ENCODE data around the gene SMU1. TPM values are rescaled to one million over a fixed set of nuclear protein-coding genes. Genes with fewer than 3 reads are reported as not detected.

The SMU1 gene
- total RNA-seq, 1 experiment from 2014 or later: 30.3 TPM

GRCh38 chr9:33068991-33069390 lies 7.5 kb downstream of the SMU1 start:
- H3K9me3 ChIP-seq (ENCODE audit: control insufficient read depth, insufficient read depth, low read depth, low read length): no peaks in the 10 kb centered on the region
- CTCF ChIA-PET: no interaction called here
- in situ Hi-C loops (cut with HindIII; ENCODE audit: low pct_unique_long_range_greater_than_20kb, low sequenced_read_pairs) (no loop called here), intact Hi-C loops (cut with micrococcal nuclease; ENCODE audit: unreplicated experiment) (no loop called here)
- H3K27ac ChIP-seq (ENCODE audit: low read length): no peak overlapping the region
- DNase-seq (ENCODE audit: low read depth, low spot score): no peak
- no peak for TF ChIP-seq TCF7L2 (IDR thresholded peaks at IDR 0.05; ENCODE audit: low read depth, low read length)
- TF ChIP-seq REST (IDR thresholded peaks at IDR 0.05; ENCODE audit: insufficient read depth in 1 of 2, low read depth in 2 of 2, low read length in 1 of 2): no peak
- TF ChIP-seq SIN3A (IDR thresholded peaks at IDR 0.05; ENCODE audit: borderline replicate concordance, insufficient read depth, low read depth, low read length): no peak
- no peaks in the 10 kb centered on the region for H3K27me3 ChIP-seq (ENCODE audit: control insufficient read depth, insufficient read depth, low read length)
- no peak for ATAC-seq
- no peak overlapping the region for H3K4me3 ChIP-seq (ENCODE audit: low read depth in 2 of 2, low read length in 2 of 2)
- H3K4me1 ChIP-seq (ENCODE audit: control insufficient read depth, insufficient read depth, low read length): no peaks in the 10 kb centered on the region
- TSS peak; percentile 27 for BruUV-seq (replicated peaks)
- POLR2A ChIA-PET: no interaction called here
- H3K36me3 ChIP-seq (ENCODE audit: control insufficient read depth, insufficient read depth, low read length): peaks cover 35% of the 10 kb centered on the region

GRCh38 chr9:33065157-33066076 lies 11.1 kb downstream of the SMU1 start:
- in situ Hi-C loops (cut with HindIII; ENCODE audit: low pct_unique_long_range_greater_than_20kb, low sequenced_read_pairs) (no loop called here), intact Hi-C loops (cut with micrococcal nuclease; ENCODE audit: unreplicated experiment) (no loop called here)
- POLR2A ChIA-PET: no interaction called here
- ATAC-seq: no peak
- CTCF ChIA-PET: no interaction called here
- Histone ChIP-seq H3K36me3 (ENCODE audit: control insufficient read depth, insufficient read depth, low read length) (peaks cover 46% of the 10 kb centered on the region), H3K27me3 (ENCODE audit: control insufficient read depth, insufficient read depth, low read length) (no peaks in the 10 kb centered on the region), H3K27ac (ENCODE audit: low read length) (no peak overlapping the region), H3K9me3 (ENCODE audit: control insufficient read depth, insufficient read depth, low read depth, low read length) (no peaks in the 10 kb centered on the region), H3K4me1 (ENCODE audit: control insufficient read depth, insufficient read depth, low read length) (no peaks in the 10 kb centered on the region), H3K4me3 (ENCODE audit: low read depth in 2 of 2, low read length in 2 of 2) (no peak overlapping the region)
- TF ChIP-seq SIN3A (IDR thresholded peaks at IDR 0.05; ENCODE audit: borderline replicate concordance, insufficient read depth, low read depth, low read length): no peak
- TF ChIP-seq POLR2AphosphoS5 (IDR thresholded peaks at IDR 0.05; ENCODE audit: low read depth, low read length): no peak
- TF ChIP-seq TCF7L2 (IDR thresholded peaks at IDR 0.05; ENCODE audit: low read depth, low read length): no peak
- no peak for TF ChIP-seq CTCF (IDR thresholded peaks at IDR 0.05)
- no peak for TF ChIP-seq REST (IDR thresholded peaks at IDR 0.05; ENCODE audit: insufficient read depth in 1 of 2, low read depth in 2 of 2, low read length in 1 of 2)
- no peak for DNase-seq (ENCODE audit: low read depth, low spot score)
- BruUV-seq (replicated peaks): no TSS peak

Data from Panc1 (cell line).